ENCODE measurements around the gene CTSA. TPM values are rescaled to one million over a fixed set of nuclear protein-coding genes. Genes with fewer than 3 reads are reported as not detected.
A peak's percentile ranks its signal among the peaks of the same experiment; 100 is the strongest.

CTSA gene
- total RNA-seq, 1 donor from 2014 or later: 92.1 TPM

DNA sequence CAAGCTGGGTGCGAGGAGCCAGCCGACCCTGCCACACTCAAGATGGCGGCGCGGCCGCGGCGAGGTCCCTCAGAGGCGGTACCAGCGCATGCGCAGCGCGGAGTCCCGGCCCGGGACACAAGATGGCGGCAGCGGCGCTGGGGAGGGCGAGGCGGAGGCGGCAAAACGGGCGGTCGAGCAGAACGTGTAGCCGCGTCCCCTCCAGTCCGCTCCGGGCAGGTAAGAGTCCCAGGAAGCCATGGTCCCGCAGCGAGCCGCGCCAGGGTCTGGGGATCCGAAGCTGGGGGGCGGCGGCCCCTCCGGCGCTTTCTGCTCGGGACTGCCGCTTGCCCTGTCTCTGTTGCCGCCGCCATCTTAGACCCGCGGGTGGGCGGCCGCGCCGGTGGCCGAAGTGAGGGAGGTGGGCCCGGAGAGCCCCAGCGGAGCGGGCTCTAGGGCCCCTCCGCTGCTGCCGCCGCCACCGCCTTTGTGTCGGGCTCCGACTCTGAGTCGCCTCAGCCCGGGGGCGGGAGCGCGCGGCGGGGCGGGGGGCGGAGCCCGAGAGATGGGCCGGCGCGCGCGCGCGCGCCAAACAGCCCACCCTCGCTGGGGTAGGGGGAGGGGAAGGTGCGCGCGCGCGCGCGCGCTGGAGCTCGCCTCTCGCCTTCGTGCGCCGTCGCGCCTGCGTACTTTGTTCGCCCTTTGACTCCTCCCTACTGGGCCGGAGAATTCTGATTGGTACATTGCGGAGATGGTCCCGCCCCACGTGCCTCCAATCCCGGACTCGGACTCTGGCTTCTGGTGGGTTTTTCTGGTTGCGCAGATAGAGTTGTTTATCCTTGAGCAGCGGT lies 43.7 kb downstream of the CTSA start, which contains the start of gene PCIF1:
Gene PCIF1 (plus strand): TSS at position 98 of the 830 bp plus-strand sequence. CDS start 4,317 bp downstream, outside the sequence.
- Mint-ChIP-seq H3K4me3 (ENCODE audit: low read depth) (peak within 1 kb of the TSS; percentile 98), H3K27me3 (no peaks in the 10 kb centered on the region), H3K9me3 (ENCODE audit: low read depth) (no peaks in the 10 kb centered on the region), H3K4me1 (ENCODE audit: low read depth) (peaks cover 16% of the 10 kb centered on the region), H3K36me3 (ENCODE audit: insufficient read depth) (peaks cover 16% of the 10 kb centered on the region), H3K27ac (peak within 1 kb of the TSS; percentile 99)
- TF ChIP-seq, protein P1, sequence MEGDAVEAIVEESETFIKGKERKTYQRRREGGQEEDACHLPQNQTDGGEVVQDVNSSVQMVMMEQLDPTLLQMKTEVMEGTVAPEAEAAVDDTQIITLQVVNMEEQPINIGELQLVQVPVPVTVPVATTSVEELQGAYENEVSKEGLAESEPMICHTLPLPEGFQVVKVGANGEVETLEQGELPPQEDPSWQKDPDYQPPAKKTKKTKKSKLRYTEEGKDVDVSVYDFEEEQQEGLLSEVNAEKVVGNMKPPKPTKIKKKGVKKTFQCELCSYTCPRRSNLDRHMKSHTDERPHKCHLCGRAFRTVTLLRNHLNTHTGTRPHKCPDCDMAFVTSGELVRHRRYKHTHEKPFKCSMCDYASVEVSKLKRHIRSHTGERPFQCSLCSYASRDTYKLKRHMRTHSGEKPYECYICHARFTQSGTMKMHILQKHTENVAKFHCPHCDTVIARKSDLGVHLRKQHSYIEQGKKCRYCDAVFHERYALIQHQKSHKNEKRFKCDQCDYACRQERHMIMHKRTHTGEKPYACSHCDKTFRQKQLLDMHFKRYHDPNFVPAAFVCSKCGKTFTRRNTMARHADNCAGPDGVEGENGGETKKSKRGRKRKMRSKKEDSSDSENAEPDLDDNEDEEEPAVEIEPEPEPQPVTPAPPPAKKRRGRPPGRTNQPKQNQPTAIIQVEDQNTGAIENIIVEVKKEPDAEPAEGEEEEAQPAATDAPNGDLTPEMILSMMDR (IDR thresholded peaks at IDR 0.05; ENCODE audit: unreplicated experiment): no peak
- peak; percentile 96 for DNase-seq (ENCODE audit: low spot score, unreplicated experiment)

DNA sequence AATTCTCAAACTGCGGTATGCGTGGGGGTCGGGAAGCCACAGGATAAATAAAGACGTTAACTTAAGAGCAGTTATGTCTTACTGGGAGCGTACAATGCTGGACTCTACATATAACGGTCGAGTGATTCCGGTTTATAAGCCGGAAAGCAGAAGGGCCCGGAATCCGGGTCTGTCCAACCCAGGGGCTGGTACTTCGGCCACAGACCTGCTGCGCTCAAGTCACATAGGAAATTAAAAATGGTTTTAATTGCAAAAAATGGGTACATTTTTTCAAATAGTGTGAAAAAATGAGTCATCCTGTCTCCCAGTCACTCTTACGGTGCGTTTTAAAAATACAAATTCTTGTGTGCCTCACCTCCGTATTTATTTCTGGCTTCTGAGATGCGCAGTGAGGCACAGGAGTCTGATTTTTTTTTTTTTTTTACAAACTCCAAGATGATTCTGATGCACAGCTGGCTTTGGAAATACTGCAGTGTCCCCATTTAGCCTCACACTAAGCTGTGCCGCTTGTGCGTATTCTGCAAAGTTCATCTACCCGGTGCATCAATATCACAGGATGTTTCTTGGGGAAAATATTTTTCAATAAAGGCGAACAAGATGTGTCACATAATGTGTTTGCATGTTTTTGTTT lies 44.4 kb downstream of the CTSA start:
- TF ChIP-seq, protein P1 (IDR thresholded peaks at IDR 0.05; ENCODE audit: unreplicated experiment): no peak
- no peaks in the 10 kb centered on the region for H3K9me3 Mint-ChIP-seq (ENCODE audit: low read depth)
- DNase-seq (ENCODE audit: low spot score, unreplicated experiment): no peak
- H3K27me3 Mint-ChIP-seq: no peaks in the 10 kb centered on the region
- peak overlapping the region; percentile 95 for H3K27ac Mint-ChIP-seq
- peaks cover 16% of the 10 kb centered on the region for H3K4me1 Mint-ChIP-seq (ENCODE audit: low read depth)
- H3K36me3 Mint-ChIP-seq (ENCODE audit: insufficient read depth): peaks cover 16% of the 10 kb centered on the region
- H3K4me3 Mint-ChIP-seq (ENCODE audit: low read depth): peak overlapping the region; percentile 85

DNA sequence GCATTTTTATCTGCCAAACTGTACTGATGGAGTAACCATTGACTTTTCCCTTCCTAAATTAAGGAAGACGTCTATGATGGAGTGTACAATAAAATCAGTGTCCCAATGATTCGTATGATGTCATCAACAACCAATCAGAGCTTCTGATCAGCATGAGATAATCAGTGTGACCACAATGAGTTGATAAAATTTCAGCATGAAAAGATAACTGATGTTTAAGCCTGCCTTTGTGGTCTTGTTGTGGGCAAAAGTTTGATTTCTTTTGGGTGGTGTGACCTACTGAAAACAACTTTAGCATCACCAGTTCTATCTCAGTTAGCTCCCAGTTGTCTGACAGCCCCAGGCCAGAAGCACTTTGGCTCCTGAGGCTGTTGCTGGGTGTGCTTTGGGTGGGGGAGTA lies 46.6 kb downstream of the CTSA start:
- H3K36me3 Mint-ChIP-seq (ENCODE audit: insufficient read depth): peaks cover 14% of the 10 kb centered on the region
- no peaks in the 10 kb centered on the region for H3K9me3 Mint-ChIP-seq (ENCODE audit: low read depth)
- peaks cover 11% of the 10 kb centered on the region for H3K4me1 Mint-ChIP-seq (ENCODE audit: low read depth)
- TF ChIP-seq, protein P1 (IDR thresholded peaks at IDR 0.05; ENCODE audit: unreplicated experiment): no peak
- DNase-seq (ENCODE audit: low spot score, unreplicated experiment): no peak
- H3K4me3 Mint-ChIP-seq (ENCODE audit: low read depth): peak overlapping the region; percentile 55
- no peak overlapping the region for H3K27ac Mint-ChIP-seq
- H3K27me3 Mint-ChIP-seq: no peaks in the 10 kb centered on the region

DNA sequence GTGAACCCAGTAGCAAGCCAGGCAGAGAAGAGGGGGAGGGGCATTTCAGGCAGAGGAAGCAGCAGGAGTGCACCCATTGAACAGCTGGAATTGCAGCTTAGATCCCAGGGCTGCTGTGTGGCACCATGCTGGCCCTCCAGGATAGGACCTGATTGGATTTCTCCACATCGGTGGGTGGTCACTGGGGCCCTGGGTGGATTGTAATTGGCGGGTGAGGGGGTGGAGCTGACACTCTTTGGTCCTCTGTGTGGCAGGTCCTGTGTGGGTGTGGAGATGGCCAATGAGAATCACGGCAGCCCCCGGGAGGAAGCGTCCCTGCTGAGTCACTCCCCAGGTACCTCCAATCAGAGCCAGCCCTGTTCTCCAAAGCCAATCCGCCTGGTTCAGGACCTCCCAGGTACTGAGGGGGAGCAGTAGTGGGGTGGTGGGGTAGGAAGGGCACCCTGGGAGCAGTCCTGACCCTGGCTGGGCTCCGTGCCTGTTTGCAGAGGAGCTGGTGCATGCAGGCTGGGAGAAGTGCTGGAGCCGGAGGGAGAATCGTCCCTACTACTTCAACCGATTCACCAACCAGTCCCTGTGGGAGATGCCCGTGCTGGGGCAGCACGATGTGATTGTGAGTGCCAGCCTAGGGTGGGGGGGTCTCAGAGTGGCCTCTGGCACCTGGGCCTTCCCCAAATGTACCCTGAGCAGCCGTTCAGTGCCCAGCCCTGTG lies 47.7 kb downstream of the CTSA start:
- H3K4me1 Mint-ChIP-seq (ENCODE audit: low read depth): peaks cover 5% of the 10 kb centered on the region
- H3K4me3 Mint-ChIP-seq (ENCODE audit: low read depth): no peak overlapping the region
- H3K36me3 Mint-ChIP-seq (ENCODE audit: insufficient read depth): peaks cover 14% of the 10 kb centered on the region
- H3K9me3 Mint-ChIP-seq (ENCODE audit: low read depth): no peaks in the 10 kb centered on the region
- TF ChIP-seq, protein P1 (IDR thresholded peaks at IDR 0.05; ENCODE audit: unreplicated experiment): no peak
- no peak for DNase-seq (ENCODE audit: low spot score, unreplicated experiment)
- no peaks in the 10 kb centered on the region for H3K27me3 Mint-ChIP-seq
- H3K27ac Mint-ChIP-seq: no peak overlapping the region

DNA sequence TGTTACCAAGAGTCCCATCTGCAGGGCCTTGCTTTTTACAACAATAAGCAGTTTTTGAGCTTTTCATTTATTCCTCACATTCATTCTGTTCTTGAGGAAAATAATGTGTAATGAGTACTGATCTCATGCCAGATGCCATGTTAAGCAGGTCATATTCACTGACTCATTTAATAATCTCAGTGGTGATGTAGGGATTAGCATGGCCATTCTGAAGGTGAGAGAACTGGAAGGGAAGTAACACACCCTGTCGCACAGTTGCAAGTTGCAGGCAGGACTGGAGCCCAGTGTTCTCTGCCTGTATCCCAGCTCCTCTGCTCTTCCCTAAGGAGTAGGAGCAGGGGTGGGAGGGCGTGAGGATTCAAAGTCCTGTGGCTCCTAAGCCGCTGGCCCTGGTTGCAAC lies 48.9 kb downstream of the CTSA start:
- Mint-ChIP-seq H3K36me3 (ENCODE audit: insufficient read depth) (peaks cover 20% of the 10 kb centered on the region), H3K27ac (no peak overlapping the region), H3K9me3 (ENCODE audit: low read depth) (no peaks in the 10 kb centered on the region), H3K27me3 (no peaks in the 10 kb centered on the region), H3K4me3 (ENCODE audit: low read depth) (no peak overlapping the region), H3K4me1 (ENCODE audit: low read depth) (peaks cover 5% of the 10 kb centered on the region)
- DNase-seq (ENCODE audit: low spot score, unreplicated experiment): no peak
- TF ChIP-seq, protein P1 (IDR thresholded peaks at IDR 0.05; ENCODE audit: unreplicated experiment): no peak
